Fibroblast of mammary gland (primary cell): ENCODE results near the gene PCSK4.

Source experiments
- DNase-seq: peaks from one replicate; pipeline ENCODE4 v3.0.0-alpha.2; 2010; ENCODE audit warnings: low read depth
- H3K4me3 ChIP-seq: 2 replicates; pipeline ENCODE4 v1.5.1; 2011; ENCODE audit warnings: low read depth, mild to moderate bottlenecking, low read length, moderate library complexity; ENCODE audit not compliant: control insufficient read depth
- TF ChIP-seq, protein P1 (sequence below): conservative IDR thresholded peaks from 2 replicates; pipeline ENCODE4 v1.5.1; 2011; ENCODE audit warnings: low read depth, low read length, inconsistent platforms; ENCODE audit not compliant: control insufficient read depth, insufficient read depth

PCSK4 gene

DNA sequence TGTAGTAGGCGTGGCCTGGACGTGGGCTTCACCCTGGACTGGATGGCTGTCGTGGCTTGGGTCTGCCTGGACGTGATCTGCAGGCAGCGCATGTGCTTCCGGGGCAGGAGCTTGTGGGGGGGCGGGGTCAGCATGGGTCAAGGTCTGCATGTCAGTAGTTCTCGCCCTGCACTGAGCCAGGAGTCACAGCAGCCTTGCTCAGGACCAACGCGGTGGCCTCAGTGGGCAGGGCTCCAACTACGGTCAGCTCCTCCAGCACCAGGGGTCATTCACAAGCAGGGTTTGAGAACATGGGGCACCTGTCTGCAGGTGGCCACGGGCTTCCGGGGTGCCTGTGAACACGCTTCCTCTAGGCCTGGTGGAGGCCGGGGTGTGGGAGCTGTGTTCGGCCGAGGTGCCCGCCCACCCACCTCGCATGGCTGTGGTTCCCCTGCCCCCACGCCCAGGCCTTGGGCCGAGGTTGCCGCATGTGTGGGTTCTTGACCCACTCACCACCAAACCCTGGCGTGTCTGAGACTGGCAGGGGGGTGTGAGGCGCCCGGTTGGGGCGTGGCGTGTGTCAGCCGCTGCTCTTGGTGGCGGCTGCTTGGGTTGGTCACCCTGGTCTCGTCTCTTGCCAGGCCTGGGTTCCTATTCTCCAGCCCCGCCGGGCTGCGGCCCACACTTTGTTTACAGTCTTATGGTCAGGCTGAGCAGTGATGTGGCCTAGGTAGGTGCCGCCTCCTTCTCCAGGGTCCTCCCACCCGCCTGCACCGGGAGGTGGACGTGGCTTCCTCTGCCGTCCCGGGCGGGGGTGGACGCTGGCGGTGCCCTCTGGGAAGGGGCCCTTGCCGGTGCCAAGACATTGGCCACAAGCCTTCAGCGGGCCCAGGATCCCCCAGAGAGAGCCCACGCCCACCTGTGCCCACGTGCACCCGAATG is 56.8 kb downstream of the PCSK4 start:
- TF ChIP-seq, protein P1, sequence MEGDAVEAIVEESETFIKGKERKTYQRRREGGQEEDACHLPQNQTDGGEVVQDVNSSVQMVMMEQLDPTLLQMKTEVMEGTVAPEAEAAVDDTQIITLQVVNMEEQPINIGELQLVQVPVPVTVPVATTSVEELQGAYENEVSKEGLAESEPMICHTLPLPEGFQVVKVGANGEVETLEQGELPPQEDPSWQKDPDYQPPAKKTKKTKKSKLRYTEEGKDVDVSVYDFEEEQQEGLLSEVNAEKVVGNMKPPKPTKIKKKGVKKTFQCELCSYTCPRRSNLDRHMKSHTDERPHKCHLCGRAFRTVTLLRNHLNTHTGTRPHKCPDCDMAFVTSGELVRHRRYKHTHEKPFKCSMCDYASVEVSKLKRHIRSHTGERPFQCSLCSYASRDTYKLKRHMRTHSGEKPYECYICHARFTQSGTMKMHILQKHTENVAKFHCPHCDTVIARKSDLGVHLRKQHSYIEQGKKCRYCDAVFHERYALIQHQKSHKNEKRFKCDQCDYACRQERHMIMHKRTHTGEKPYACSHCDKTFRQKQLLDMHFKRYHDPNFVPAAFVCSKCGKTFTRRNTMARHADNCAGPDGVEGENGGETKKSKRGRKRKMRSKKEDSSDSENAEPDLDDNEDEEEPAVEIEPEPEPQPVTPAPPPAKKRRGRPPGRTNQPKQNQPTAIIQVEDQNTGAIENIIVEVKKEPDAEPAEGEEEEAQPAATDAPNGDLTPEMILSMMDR, result no peak
- no peak overlapping the region for H3K4me3 ChIP-seq
- no peak for DNase-seq

DNA sequence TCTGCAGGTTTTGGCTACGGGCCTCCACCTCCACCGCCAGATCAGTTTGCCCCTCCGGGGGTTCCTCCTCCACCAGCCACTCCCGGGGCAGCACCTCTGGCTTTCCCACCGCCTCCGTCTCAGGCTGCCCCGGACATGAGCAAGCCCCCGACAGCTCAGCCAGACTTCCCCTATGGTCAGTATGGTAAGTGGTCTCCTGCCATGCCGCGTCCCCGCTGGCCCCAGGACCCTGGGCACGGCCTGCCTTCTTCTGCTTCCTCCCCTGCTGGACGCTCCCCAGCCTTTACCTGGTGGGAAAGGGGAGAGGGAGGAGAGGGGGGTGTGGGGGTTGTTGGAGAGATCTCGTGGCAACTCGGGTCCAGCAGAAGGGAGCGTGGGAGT is 57.7 kb downstream of the PCSK4 start:
- no peak overlapping the region for H3K4me3 ChIP-seq
- no peak for DNase-seq
- TF ChIP-seq, protein P1, result no peak

DNA sequence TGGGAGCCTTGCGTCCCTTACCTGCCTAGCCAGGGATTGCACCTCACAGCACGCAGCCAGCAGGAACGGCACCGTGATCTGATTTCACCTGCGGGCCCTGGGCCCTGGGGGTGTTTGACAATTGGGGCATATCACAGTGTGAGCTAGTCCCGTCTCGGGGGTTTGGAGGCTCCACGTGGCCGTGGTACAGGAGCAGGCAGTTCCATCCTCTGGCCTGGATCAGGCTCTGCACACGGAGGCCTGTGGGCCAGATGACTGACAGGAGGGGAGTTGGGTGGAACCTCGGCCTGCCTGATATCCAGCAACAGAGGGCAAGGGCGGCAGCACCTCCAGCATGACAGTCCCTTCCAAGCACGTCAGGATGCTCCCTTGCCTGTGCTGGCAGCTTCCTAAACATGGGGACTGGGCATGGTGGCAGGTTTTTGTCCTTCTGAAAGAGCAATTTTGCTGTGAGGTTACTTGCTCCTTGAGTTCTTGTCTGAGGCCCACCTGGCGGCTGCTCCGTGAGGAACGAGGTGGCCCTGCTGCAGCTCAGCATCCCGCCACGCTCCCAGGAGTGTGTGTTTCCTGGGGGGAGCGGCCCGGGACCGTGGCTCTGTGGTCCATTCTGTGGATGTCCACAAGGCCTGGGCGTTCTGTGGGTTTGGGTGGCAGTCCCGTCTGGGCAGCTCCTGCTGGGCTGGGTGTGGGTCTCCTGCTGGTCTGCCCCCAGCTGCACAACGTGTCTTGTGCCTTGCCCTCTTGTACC is 58.2 kb downstream of the PCSK4 start:
- no peak overlapping the region for H3K4me3 ChIP-seq
- no peak for DNase-seq
- TF ChIP-seq, protein P1, result no peak
